NCI-H1417 treated with DMSO at 0.1 percent for 48 hours (cell line): Measurements from ENCODE around the gene MAN2C1.

Source experiments
- DNase-seq: peaks from one replicate; lab custom pipeline; 2025; lab: John Stamatoyannopoulos, UW

Gene MAN2C1

DNA sequence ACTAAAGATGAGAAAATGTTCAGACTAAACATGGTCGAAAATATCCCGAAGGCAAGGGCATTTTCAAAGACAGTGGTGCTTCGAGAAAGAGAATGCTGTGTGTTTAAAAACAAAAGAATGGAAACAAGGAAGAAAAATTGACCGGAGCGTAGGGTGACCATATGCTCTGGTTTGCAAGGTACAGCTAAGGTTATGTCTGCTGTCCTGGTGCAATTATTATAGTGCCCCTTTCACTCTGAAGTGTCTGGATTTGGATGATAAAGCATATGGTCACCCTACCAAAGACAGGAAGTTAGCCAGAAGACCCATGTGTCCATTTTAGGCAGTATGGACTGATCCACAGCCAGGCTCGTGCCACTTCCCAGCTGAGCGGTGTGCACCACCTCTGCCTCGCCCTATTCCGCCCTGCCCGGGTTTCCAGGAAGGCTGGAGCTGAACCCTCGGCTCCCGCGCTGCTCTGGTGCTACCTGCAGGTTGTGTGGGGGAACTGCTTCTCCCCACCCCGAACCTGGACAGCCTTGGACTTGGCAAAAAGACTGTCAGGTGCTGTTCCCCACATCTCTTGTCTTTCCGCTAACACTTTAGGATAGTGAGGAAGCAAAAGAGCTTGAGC is 60.5 kb downstream of the MAN2C1 start:
- no peak for DNase-seq

DNA sequence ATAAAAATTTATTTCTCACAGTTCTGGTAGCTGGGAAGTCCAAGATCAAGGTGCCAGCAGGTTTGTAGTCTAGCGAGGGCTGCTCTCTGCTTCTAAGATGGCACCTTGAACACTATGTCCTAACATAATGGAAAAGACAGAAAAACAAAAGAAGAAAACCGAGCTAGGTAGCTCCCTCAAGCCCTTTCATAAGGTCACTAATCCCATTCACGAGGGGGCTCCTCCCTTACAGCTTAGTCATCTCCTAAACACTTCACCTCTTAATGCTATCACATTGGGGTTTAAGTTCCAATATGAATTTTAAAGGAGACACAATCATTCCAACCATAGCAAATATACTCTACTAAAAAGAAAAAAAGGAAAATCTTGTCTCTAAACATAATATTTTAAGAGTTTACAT is 62.2 kb downstream of the MAN2C1 start:
- DNase-seq: no peak
